CD4-positive, alpha-beta memory T cell (primary cell): ENCODE results near the gene NEDD9. TPM values are rescaled to one million over a fixed set of nuclear protein-coding genes. Genes with fewer than 3 reads are reported as not detected.

Source experiments
- CTCF ChIA-PET: fragments of 350-600 bp; sonication (Branson Sonifier 250); formaldehyde crosslinking; loops from one replicate; lab custom pipeline; 2021; ENCODE audit warnings: inconsistent platforms; ENCODE audit not compliant: partially characterized antibody; lab: Charles Lee
- POLR2A ChIA-PET: fragments of 350-600 bp; sonication (Branson Sonifier 250); formaldehyde crosslinking; loops from one replicate; lab custom pipeline; 2021; ENCODE audit not compliant: partially characterized antibody; lab: Charles Lee
- DNase-seq, 5 donors: peaks; one replicate each; pipeline versions ENCODE4 v3.0.0 to v3.0.0-alpha.2; 2020 to 2022; ENCODE audit warnings: mixed read lengths in 1 of 5
- H3K27ac ChIP-seq: one replicate; pipeline ENCODE4 v1.7.0; 2013; ENCODE audit warnings: low read depth, low read length
- H3K27me3 ChIP-seq: 2 replicates; pipeline ENCODE4 v1.7.0; 2013; ENCODE audit warnings: mild to moderate bottlenecking, low read length, moderate library complexity; ENCODE audit not compliant: insufficient read depth
- H3K36me3 ChIP-seq: 2 replicates; pipeline ENCODE4 v1.7.0; 2013; ENCODE audit warnings: mild to moderate bottlenecking, low read length, moderate library complexity; ENCODE audit not compliant: insufficient read depth
- H3K4me1 ChIP-seq: 2 replicates; pipeline ENCODE4 v1.7.0; 2013; ENCODE audit warnings: mild to moderate bottlenecking, low read length, moderate library complexity; ENCODE audit not compliant: insufficient read depth
- H3K4me3 ChIP-seq, 2 donors: one replicate each; pipeline ENCODE4 v1.7.0; 2013; ENCODE audit warnings: low read length in 2 of 2, mild to moderate bottlenecking in 1 of 2
- H3K9me3 ChIP-seq, 2 donors: one replicate each; pipeline ENCODE4 v1.7.0; 2013; ENCODE audit warnings: low read length in 2 of 2, control low read depth in 1 of 2; ENCODE audit not compliant: control insufficient read depth in 1 of 2
- H3K27ac Mint-ChIP-seq, 7 donors: one replicate each; pipeline ENCODE4 v1.8.0; 2020 to 2021; ENCODE audit warnings: mixed read lengths in 7 of 7, mild to moderate bottlenecking in 6 of 7, inconsistent platforms in 3 of 7, moderate library complexity in 3 of 7
- H3K27me3 Mint-ChIP-seq, 2 donors: one replicate each; pipeline ENCODE4 v1.8.0; 2020 to 2021; ENCODE audit warnings: mixed read lengths in 2 of 2
- H3K36me3 Mint-ChIP-seq, 2 donors: one replicate each; pipeline ENCODE4 v1.8.0; 2020 to 2021; ENCODE audit warnings: mixed read lengths in 2 of 2, inconsistent platforms in 1 of 2, mild to moderate bottlenecking in 1 of 2
- H3K4me1 Mint-ChIP-seq, 4 donors: one replicate each; pipeline ENCODE4 v1.8.0; 2020 to 2021; ENCODE audit warnings: mixed read lengths in 4 of 4, mild to moderate bottlenecking in 1 of 4
- H3K4me3 Mint-ChIP-seq, 8 donors: one replicate each; pipeline ENCODE4 v1.8.0; 2020 to 2021; ENCODE audit warnings: mixed read lengths in 8 of 8, mild to moderate bottlenecking in 7 of 8, moderate library complexity in 6 of 8, inconsistent platforms in 3 of 8
- H3K9me3 Mint-ChIP-seq, 8 donors: one replicate each; pipeline ENCODE4 v1.8.0; 2020 to 2021; ENCODE audit warnings: mixed read lengths in 8 of 8, mild to moderate bottlenecking in 5 of 8, inconsistent platforms in 3 of 8, moderate library complexity in 1 of 8
- intact Hi-C: fragments of 100-400 bp; cut with micrococcal nuclease; formaldehyde crosslinking; loops from one replicate; pipeline ENCODE4 v1.15.1; 2023
- polyA plus RNA-seq, 2 donors: library from polyadenylated mRNA; unstranded; fragments of 300-500 nt; fragmentation: Illumina TruSeq; gene quantifications; one replicate each; pipeline ENCODE4 v1.2.3, GENCODE V29; 2021
- total RNA-seq, 2 experiments: library from RNA; stranded (reverse); gene quantifications; one replicate each; pipeline ENCODE4 v1.2.3, GENCODE V29; 2021

The NEDD9 gene
- total and polyA plus RNA-seq, 4 experiments from 2014 or later: 17.2 to 47.4 (median 40.6) TPM

DNA sequence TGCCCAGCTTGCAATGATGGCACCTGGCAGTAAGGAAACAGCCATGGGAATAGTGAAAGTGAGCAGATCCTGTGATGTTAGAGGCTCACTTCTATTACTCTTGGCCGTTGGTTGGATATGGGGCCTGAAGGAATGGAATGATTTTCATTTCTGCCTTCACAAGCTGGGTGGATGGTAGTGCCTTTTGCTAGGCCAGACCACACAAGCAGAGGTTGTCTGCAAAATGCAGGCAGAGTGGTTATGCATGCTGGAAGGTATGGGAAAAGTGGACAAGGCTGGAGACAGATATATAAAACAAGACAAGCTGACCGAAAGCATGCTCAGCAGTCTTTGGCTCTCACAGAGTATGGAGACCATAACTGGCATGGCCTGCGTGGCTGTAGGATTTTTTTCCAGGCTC lies 70.2 kb downstream of the NEDD9 start:
- Histone ChIP-seq H3K9me3 (no peaks in the 10 kb centered on the region), H3K27ac (no peak overlapping the region), H3K36me3 (no peaks in the 10 kb centered on the region), H3K27me3 (no peaks in the 10 kb centered on the region), H3K4me3 (no peak overlapping the region), H3K4me1 (no peaks in the 10 kb centered on the region)
- H3K27ac Mint-ChIP-seq: no peak overlapping the region
- H3K27me3 Mint-ChIP-seq: no peaks in the 10 kb centered on the region
- no peak overlapping the region for H3K4me3 Mint-ChIP-seq
- intact Hi-C loops: no loop called here
- no peaks in the 10 kb centered on the region for H3K9me3 Mint-ChIP-seq
- ChIA-PET CTCF (interaction anchor here (1.0 to 1.5 kb wide), 2 partner anchors 28 to 333 kb away, joined by 3 to 5 read pairs; no protein-coding TSS in a partner anchor), POLR2A (no interaction called here)
- peaks cover 0 to 9% (median 7%) of the 10 kb centered on the region in 4 donors for H3K4me1 Mint-ChIP-seq
- no peak for DNase-seq
- H3K36me3 Mint-ChIP-seq: no peaks in the 10 kb centered on the region

- no peak overlapping the region for H3K27ac Mint-ChIP-seq
Measured at GRCh38 chr6:11161031-11161956, 71.2 kb downstream of the NEDD9 start.

DNA sequence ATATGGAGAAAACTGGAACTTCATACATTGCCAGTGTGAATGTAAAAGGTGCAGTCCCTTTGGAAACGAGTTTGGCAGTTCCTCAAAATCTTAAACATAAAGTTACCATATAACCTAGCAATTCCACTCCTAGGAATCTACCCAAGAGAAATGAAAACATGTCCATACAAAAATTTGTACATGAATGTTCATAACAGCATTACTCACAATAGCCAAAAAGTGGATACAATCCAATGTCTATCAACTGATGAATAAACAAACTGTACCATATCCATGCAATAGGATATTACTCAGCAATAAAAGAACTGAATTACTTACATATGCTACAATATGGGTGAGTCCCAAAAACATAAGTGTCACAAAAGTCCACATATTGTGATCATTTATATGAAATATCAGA lies 72.3 kb downstream of the NEDD9 start:
- Mint-ChIP-seq H3K9me3 (peaks cover 0 to 6% (median 0%) of the 10 kb centered on the region in 8 donors), H3K36me3 (no peaks in the 10 kb centered on the region), H3K27me3 (no peaks in the 10 kb centered on the region), H3K4me1 (peaks cover 0 to 6% (median 5%) of the 10 kb centered on the region in 4 donors), H3K27ac (no peak overlapping the region), H3K4me3 (no peak overlapping the region)
- Histone ChIP-seq H3K4me1 (no peaks in the 10 kb centered on the region), H3K4me3 (no peak overlapping the region), H3K27ac (no peak overlapping the region), H3K36me3 (no peaks in the 10 kb centered on the region), H3K9me3 (no peaks in the 10 kb centered on the region), H3K27me3 (no peaks in the 10 kb centered on the region)
- CTCF ChIA-PET: no interaction called here
- no peak for DNase-seq
- intact Hi-C loops: no loop called here
- POLR2A ChIA-PET: no interaction called here

More at GRCh38 chr6:11161031-11161956, 71.2 kb downstream of the NEDD9 start:
- POLR2A ChIA-PET: no interaction called here
- H3K27me3 Mint-ChIP-seq: no peaks in the 10 kb centered on the region
- Histone ChIP-seq H3K27me3 (no peaks in the 10 kb centered on the region), H3K9me3 (no peaks in the 10 kb centered on the region), H3K4me1 (no peaks in the 10 kb centered on the region), H3K4me3 (no peak overlapping the region), H3K27ac (no peak overlapping the region), H3K36me3 (no peaks in the 10 kb centered on the region)
- H3K9me3 Mint-ChIP-seq: peaks cover 0 to 5% (median 0%) of the 10 kb centered on the region in 8 donors
- no peak for DNase-seq
- H3K36me3 Mint-ChIP-seq: no peaks in the 10 kb centered on the region
- intact Hi-C loops: no loop called here
- CTCF ChIA-PET: interaction anchor here (1.0 kb wide), 1 partner anchor 10 kb away, joined by 3 read pairs; no protein-coding TSS in a partner anchor
- H3K4me3 Mint-ChIP-seq: no peak overlapping the region
- peaks cover 0 to 9% (median 7%) of the 10 kb centered on the region in 4 donors for H3K4me1 Mint-ChIP-seq

GRCh38 chr6:11155589-11155988 lies 76.9 kb downstream of the NEDD9 start:
- Mint-ChIP-seq H3K27ac (peak overlapping the region in 1 of 7 donors; percentile 22), H3K27me3 (peaks cover 1 to 3% of the 10 kb centered on the region in 2 donors), H3K36me3 (no peaks in the 10 kb centered on the region), H3K4me1 (peaks cover 0 to 10% (median 5%) of the 10 kb centered on the region in 4 donors), H3K9me3 (peaks cover 0 to 6% (median 0%) of the 10 kb centered on the region in 8 donors), H3K4me3 (no peak overlapping the region)
- H3K36me3 ChIP-seq: no peaks in the 10 kb centered on the region
- intact Hi-C loops: no loop called here
- ChIA-PET CTCF (interaction anchor here (0.8 to 1.8 kb wide), 4 partner anchors 12 to 341 kb away, joined by 3 to 5 read pairs (median 4); no protein-coding TSS in a partner anchor), POLR2A (no interaction called here)
- H3K4me1 ChIP-seq: no peaks in the 10 kb centered on the region
- H3K27ac ChIP-seq: no peak overlapping the region
- no peak for DNase-seq
- H3K27me3 ChIP-seq: no peaks in the 10 kb centered on the region
- H3K9me3 ChIP-seq: no peaks in the 10 kb centered on the region
- no peak overlapping the region for H3K4me3 ChIP-seq

DNA sequence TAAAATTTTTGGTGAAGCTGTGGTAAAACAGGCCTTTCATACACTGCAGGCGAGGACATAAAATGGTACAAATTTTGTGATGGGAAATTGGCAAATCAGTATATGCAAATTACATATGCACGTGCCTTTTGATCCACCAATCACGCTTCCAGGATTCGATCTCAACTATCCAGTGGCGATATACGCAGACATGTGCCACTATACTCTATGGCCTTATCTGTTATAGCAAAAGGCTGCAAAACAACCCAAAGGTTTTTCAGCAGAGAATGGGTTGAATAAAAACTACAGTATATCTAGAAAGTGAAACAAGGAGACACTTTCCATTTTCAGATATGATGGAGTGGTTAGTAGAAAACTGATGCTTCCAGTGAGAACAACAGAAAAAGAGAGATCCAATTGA lies 79.0 kb downstream of the NEDD9 start:
- POLR2A ChIA-PET: no interaction called here
- Mint-ChIP-seq H3K9me3 (peaks cover 0 to 6% (median 0%) of the 10 kb centered on the region in 8 donors), H3K4me3 (peak overlapping the region; percentile 75 to 89 (median 84)), H3K27me3 (peaks cover 1 to 3% of the 10 kb centered on the region in 2 donors), H3K27ac (peak overlapping the region in 1 of 7 donors; percentile 43), H3K36me3 (no peaks in the 10 kb centered on the region), H3K4me1 (peaks cover 0 to 10% (median 5%) of the 10 kb centered on the region in 4 donors)
- H3K27me3 ChIP-seq: no peaks in the 10 kb centered on the region
- H3K4me3 ChIP-seq: no peak overlapping the region
- DNase-seq: no peak
- H3K4me1 ChIP-seq: no peaks in the 10 kb centered on the region
- H3K9me3 ChIP-seq: no peaks in the 10 kb centered on the region
- H3K27ac ChIP-seq: no peak overlapping the region
- CTCF ChIA-PET: no interaction called here
- intact Hi-C loops: no loop called here
- no peaks in the 10 kb centered on the region for H3K36me3 ChIP-seq

DNA sequence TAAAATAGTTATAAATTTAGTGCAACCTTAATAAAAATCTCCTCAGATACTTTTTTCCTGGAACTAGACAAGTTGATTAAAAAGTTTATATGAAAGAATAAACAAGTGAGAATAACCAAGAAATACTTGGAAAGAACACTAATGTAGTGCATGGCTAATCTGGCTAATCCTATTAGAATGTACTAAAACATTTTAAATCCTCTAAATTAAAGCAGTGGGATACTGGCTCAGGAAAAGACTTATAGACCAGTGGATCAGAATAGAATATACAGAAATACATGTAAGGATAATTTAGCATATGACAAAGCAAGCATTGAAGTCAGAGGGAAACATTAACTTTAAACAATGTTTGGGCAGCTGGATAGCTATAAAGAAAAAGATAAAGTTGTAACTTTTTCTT lies 79.9 kb downstream of the NEDD9 start:
- ChIA-PET POLR2A (no interaction called here), CTCF (interaction anchor here (1.8 to 2.1 kb wide), 2 partner anchors 343 to 344 kb away, joined by 4 to 5 read pairs; no protein-coding TSS in a partner anchor)
- Mint-ChIP-seq H3K9me3 (peaks cover 0 to 6% (median 0%) of the 10 kb centered on the region in 8 donors), H3K36me3 (no peaks in the 10 kb centered on the region), H3K27me3 (peaks cover 1 to 3% of the 10 kb centered on the region in 2 donors), H3K27ac (no peak overlapping the region), H3K4me1 (peaks cover 0 to 10% (median 5%) of the 10 kb centered on the region in 4 donors), H3K4me3 (no peak overlapping the region)
- Histone ChIP-seq H3K27me3 (no peaks in the 10 kb centered on the region), H3K4me1 (no peaks in the 10 kb centered on the region), H3K36me3 (no peaks in the 10 kb centered on the region), H3K9me3 (no peaks in the 10 kb centered on the region), H3K4me3 (no peak overlapping the region), H3K27ac (no peak overlapping the region)
- intact Hi-C loops: no loop called here
- no peak for DNase-seq

DNA sequence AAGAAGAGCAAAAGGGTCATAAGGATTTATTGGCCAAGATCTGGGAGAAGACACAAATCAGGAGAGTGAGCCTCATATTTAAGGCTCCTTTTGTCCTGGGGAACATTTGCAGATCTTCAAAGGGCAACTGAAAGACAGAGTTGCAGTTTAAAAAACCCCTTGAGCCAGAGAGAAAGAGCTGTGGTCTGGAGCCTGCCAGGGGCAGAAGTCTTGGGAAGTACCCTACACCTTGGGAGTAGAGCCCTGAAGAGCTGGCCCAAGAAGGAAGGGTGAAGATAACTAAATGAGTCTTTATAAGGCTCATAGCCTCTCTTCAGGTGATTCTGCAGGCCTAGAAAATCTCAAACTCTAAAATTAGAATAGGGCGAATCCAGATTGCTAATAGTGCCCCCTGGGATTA lies 81.0 kb downstream of the NEDD9 start:
- Histone ChIP-seq H3K9me3 (no peaks in the 10 kb centered on the region), H3K36me3 (no peaks in the 10 kb centered on the region), H3K4me1 (no peaks in the 10 kb centered on the region), H3K27me3 (no peaks in the 10 kb centered on the region), H3K27ac (no peak overlapping the region), H3K4me3 (no peak overlapping the region)
- H3K27me3 Mint-ChIP-seq: peaks cover 1 to 3% of the 10 kb centered on the region in 2 donors
- H3K4me1 Mint-ChIP-seq: peaks cover 0 to 10% (median 5%) of the 10 kb centered on the region in 4 donors
- peaks cover 0 to under 1% of the 10 kb centered on the region in 2 donors for H3K36me3 Mint-ChIP-seq
- intact Hi-C loops: no loop called here
- CTCF ChIA-PET: interaction anchor here (1.4 to 2.1 kb wide), 3 partner anchors 21 to 345 kb away, joined by 4 to 5 read pairs (median 5); no protein-coding TSS in a partner anchor
- H3K9me3 Mint-ChIP-seq: peaks cover 0 to 3% (median 0%) of the 10 kb centered on the region in 8 donors
- no peak overlapping the region for H3K27ac Mint-ChIP-seq
- DNase-seq: no peak
- POLR2A ChIA-PET: no interaction called here
- H3K4me3 Mint-ChIP-seq: no peak overlapping the region
